Measurements from ENCODE around the gene PRR35.

Gene PRR35

GRCh38 chr16:557463-558297, 2.5 kb upstream of the PRR35 start:
- TF ChIP-seq Cebpa-rat (IDR thresholded peaks at IDR 0.05): no peak
- Histone ChIP-seq H3K4me3 (peak overlapping the region in 3 of 10 experiments; percentile 5 to 37 (median 31); a peak in 2 of 20 replicates), H3K36me3 (peaks cover 0 to 16% (median 8%) of the 10 kb centered on the region in 11 experiments; a peak in 11 of 22 replicates), H3K27ac (no peak overlapping the region), H3K9me3 (replicated peaks in 1 of 11) (no peaks in the 10 kb centered on the region), H3K4me2 (peak overlapping the region; percentile 9 to 98 (median 78); a peak in 20 of 22 replicates), H3K9ac (peak overlapping the region in 4 of 11 experiments; percentile 7 to 42 (median 26); a peak in 3 of 22 replicates), H3K27me3 (peaks cover 46 to 54% (median 48%) of the 10 kb centered on the region in 11 experiments), H3K4me1 (peaks cover 23 to 73% (median 52%) of the 10 kb centered on the region in 10 experiments; a peak in 19 of 20 replicates), H4K20me1 (peaks cover 0 to 86% (median 54%) of the 10 kb centered on the region in 11 experiments; a peak in 19 of 22 replicates)

GRCh38 chr16:558298-559020, 1.7 kb upstream of the PRR35 start:
- H3K4me3 ChIP-seq: peak overlapping the region in 3 of 10 experiments; percentile 5 to 37 (median 31); a peak in 3 of 20 replicates
- H3K4me2 ChIP-seq: peak overlapping the region; percentile 9 to 98 (median 78); a peak in 20 of 22 replicates
- H3K27me3 ChIP-seq: peaks cover 51 to 62% (median 55%) of the 10 kb centered on the region in 11 experiments
- peaks cover 23 to 77% (median 52%) of the 10 kb centered on the region in 10 experiments; a peak in 19 of 20 replicates for H3K4me1 ChIP-seq
- peak overlapping the region in 4 of 11 experiments; percentile 23 to 42 (median 26); a peak in 4 of 22 replicates for H3K9ac ChIP-seq
- peaks cover 0 to 16% (median 8%) of the 10 kb centered on the region in 11 experiments; a peak in 11 of 22 replicates for H3K36me3 ChIP-seq
- no peak for TF ChIP-seq Cebpa-rat (IDR thresholded peaks at IDR 0.05)
- no peaks in the 10 kb centered on the region for H3K9me3 ChIP-seq (replicated peaks in 1 of 11)
- H3K27ac ChIP-seq: no peak overlapping the region; a peak in 1 of 22 replicates
- H4K20me1 ChIP-seq: peaks cover 0 to 91% (median 54%) of the 10 kb centered on the region in 11 experiments; a peak in 19 of 22 replicates

DNA sequence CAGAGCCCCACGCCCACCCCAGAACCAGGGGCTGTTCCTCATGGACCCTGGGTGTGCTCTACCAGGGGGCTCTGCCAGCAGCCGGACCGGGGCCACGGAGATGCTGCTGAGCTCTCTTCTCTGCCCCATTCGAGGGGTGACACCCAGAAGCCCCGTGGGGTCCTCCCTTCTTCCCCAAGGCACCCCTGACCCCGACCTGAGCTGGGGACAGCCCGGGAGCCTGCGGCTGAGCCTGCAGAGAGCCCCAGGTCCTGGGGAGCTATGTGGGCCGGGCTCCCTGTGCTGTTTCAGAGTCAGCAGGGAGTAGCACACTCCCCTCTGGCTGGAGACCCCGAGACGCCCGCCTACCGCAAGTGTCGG, 1.2 kb upstream of the PRR35 start:
- Histone ChIP-seq H3K36me3 (peaks cover 0 to 11% (median 4%) of the 10 kb centered on the region in 11 experiments; a peak in 10 of 22 replicates), H3K9ac (peak overlapping the region in 1 of 11 experiments; percentile 24; a peak in 1 of 22 replicates), H3K4me1 (peaks cover 23 to 78% (median 50%) of the 10 kb centered on the region in 10 experiments; a peak in 19 of 20 replicates), H4K20me1 (peaks cover 0 to 89% (median 49%) of the 10 kb centered on the region in 11 experiments; a peak in 19 of 22 replicates), H3K27me3 (peaks cover 54 to 67% (median 58%) of the 10 kb centered on the region in 11 experiments), H3K9me3 (replicated peaks in 1 of 11) (no peaks in the 10 kb centered on the region), H3K4me3 (peak overlapping the region in 1 of 10 experiments; percentile 37; a peak in 3 of 20 replicates), H3K27ac (no peak overlapping the region), H3K4me2 (peak overlapping the region in 10 of 11 experiments; percentile 31 to 98 (median 80); a peak in 18 of 22 replicates)
- no peak for TF ChIP-seq Cebpa-rat (IDR thresholded peaks at IDR 0.05)

GRCh38 chr16:559411-560203, 587 bp upstream of the PRR35 start:
- Histone ChIP-seq H3K27me3 (peaks cover 54 to 67% (median 58%) of the 10 kb centered on the region in 11 experiments), H3K36me3 (peaks cover 0 to 5% (median 0%) of the 10 kb centered on the region in 11 experiments; a peak in 4 of 22 replicates), H4K20me1 (peaks cover 0 to 83% (median 43%) of the 10 kb centered on the region in 11 experiments; a peak in 18 of 22 replicates), H3K9ac (peak overlapping the region in 1 of 11 experiments; percentile 24; a peak in 2 of 22 replicates), H3K4me1 (peaks cover 23 to 77% (median 50%) of the 10 kb centered on the region in 10 experiments; a peak in 19 of 20 replicates), H3K4me2 (peak overlapping the region; percentile 41 to 98 (median 78); a peak in 19 of 22 replicates), H3K27ac (no peak overlapping the region), H3K9me3 (replicated peaks in 1 of 11) (no peaks in the 10 kb centered on the region), H3K4me3 (peak overlapping the region in 3 of 10 experiments; percentile 22 to 41 (median 33); a peak in 3 of 20 replicates)
- no peak for TF ChIP-seq Cebpa-rat (IDR thresholded peaks at IDR 0.05)

DNA sequence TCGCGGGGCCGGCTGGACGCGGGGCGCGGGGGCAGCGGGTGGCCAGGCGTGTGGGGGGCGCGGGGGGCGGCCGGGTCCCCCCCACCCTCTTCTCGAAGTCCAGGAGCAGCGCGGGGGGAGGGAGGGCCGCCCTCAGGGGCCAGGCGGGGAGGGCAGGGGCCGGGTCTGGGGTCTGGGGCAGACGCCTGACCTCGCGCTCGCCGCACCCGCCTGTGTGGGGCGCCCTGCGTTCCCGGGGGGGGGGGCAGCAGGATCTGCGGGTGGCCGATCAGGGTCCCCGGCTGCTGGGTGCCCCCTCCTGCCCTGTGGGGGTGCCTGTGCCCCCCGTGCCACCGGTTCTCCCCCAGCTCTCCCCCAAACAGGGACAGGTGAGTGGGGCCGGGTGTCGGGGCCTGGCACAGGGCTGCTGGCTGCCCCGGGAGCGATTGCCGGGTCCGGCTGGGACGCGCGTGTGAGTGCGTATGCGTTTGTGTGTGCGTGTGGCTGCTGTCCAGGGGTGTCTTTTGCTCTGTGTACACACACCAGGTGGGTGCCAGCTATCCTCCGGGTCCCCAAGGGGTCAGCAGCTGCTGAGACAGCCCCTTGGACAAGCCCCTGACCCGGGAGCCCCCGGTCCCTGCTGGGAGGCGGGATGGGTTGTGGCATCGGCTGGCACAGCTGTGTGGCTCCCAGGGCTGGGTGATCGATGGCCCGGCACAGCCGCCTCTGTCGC, 663 bp downstream of the PRR35 start:
- peaks cover 0 to 72% (median 33%) of the 10 kb centered on the region in 11 experiments; a peak in 18 of 22 replicates for H4K20me1 ChIP-seq
- H3K9me3 ChIP-seq (replicated peaks in 1 of 11): no peaks in the 10 kb centered on the region
- H3K4me1 ChIP-seq: peaks cover 32 to 78% (median 55%) of the 10 kb centered on the region in 10 experiments
- H3K27me3 ChIP-seq: peaks cover 54 to 67% (median 58%) of the 10 kb centered on the region in 11 experiments
- no peak overlapping the region for H3K9ac ChIP-seq
- H3K4me3 ChIP-seq: no peak overlapping the region; a peak in 1 of 20 replicates
- no peak for TF ChIP-seq Cebpa-rat (IDR thresholded peaks at IDR 0.05)
- no peak overlapping the region for H3K27ac ChIP-seq
- peak overlapping the region in 5 of 11 experiments; percentile 30 to 49 (median 41); a peak in 7 of 22 replicates for H3K4me2 ChIP-seq
- no peaks in the 10 kb centered on the region for H3K36me3 ChIP-seq

GRCh38 chr16:561413-561794, 1.2 kb downstream of the PRR35 start:
- Histone ChIP-seq H3K4me1 (peaks cover 37 to 80% (median 60%) of the 10 kb centered on the region in 10 experiments), H3K27me3 (peaks cover 54 to 67% (median 58%) of the 10 kb centered on the region in 11 experiments), H3K9ac (no peak overlapping the region)

More at GRCh38 chr16:561413-561794, 1.2 kb downstream of the PRR35 start:
- Histone ChIP-seq H4K20me1 (peaks cover 0 to 66% (median 33%) of the 10 kb centered on the region in 11 experiments; a peak in 18 of 22 replicates), H3K9me3 (replicated peaks in 1 of 11) (no peaks in the 10 kb centered on the region), H3K4me2 (peak overlapping the region in 5 of 11 experiments; percentile 30 to 49 (median 41); a peak in 6 of 22 replicates), H3K4me3 (no peak overlapping the region; a peak in 1 of 20 replicates), H3K36me3 (no peaks in the 10 kb centered on the region), H3K27ac (no peak overlapping the region)
- TF ChIP-seq Cebpa-rat (IDR thresholded peaks at IDR 0.05): no peak
